Measurements from ENCODE around the gene DTWD2. TPM values are rescaled to one million over a fixed set of nuclear protein-coding genes. Genes with fewer than 3 reads are reported as not detected.

Gene DTWD2
- total and polyA plus RNA-seq, 2 of the 4 experiments (the other 2 are of a cell fraction): 1.2 to 1.8 TPM

- no peak for TF ChIP-seq MXI1 (IDR thresholded peaks at IDR 0.05; ENCODE audit: borderline replicate concordance, low read depth, low read length)
- TF ChIP-seq NFE2L2 (IDR thresholded peaks at IDR 0.05; ENCODE audit: low read depth, low read length): no peak
- TF ChIP-seq BHLHE40 (IDR thresholded peaks at IDR 0.05; ENCODE audit: low read depth, low read length): no peak
- TF ChIP-seq MAZ (IDR thresholded peaks at IDR 0.05; ENCODE audit: borderline replicate concordance, low read depth, low read length): no peak
- TF ChIP-seq CHD1 (IDR thresholded peaks at IDR 0.05; ENCODE audit: low read depth, low read length): no peak
- TF ChIP-seq CTCF (conservative IDR thresholded peaks at IDR 0.05; ENCODE audit: low read depth, low read length): no peak
- no peak for TF ChIP-seq RCOR1 (IDR thresholded peaks at IDR 0.05; ENCODE audit: insufficient replicate concordance, low read length)
- no peak for TF ChIP-seq POLR2A (IDR thresholded peaks at IDR 0.05; ENCODE audit: low read depth, low read length)
- TF ChIP-seq FOS (IDR thresholded peaks at IDR 0.05; ENCODE audit: low read depth, low read length): no peak
- no peak for TF ChIP-seq USF2 (IDR thresholded peaks at IDR 0.05; ENCODE audit: low read depth, low read length)
- dilution Hi-C loops (cut with HindIII; ENCODE audit: low sequenced_read_pairs, unreplicated experiment) (no loop called here), in situ Hi-C loops (cut with MboI; ENCODE audit: low sequenced_read_pairs) (no loop called here), intact Hi-C loops (cut with micrococcal nuclease) (no loop called here)
- no peak overlapping the region for H2BK5ac ChIP-seq (ENCODE audit: low read depth, low read length, poor library complexity, severe bottlenecking)
- DNase-seq (no peak), ATAC-seq (ENCODE audit: low read depth) (no peak)
- H3K23ac ChIP-seq (ENCODE audit: low read depth, low read length): no peak overlapping the region
- H3K36me3 ChIP-seq (ENCODE audit: control insufficient read depth, insufficient read depth, low read length): no peaks in the 10 kb centered on the region
- H3K79me1 ChIP-seq (ENCODE audit: low read depth in 1 of 2, low read length in 2 of 2): no peaks in the 10 kb centered on the region
- no CpG with 5 or more reads among the region's 1 CpG for WGBS, 2 experiments (ENCODE audit: extremely low coverage in 2 of 2, insufficient read length in 1 of 2)
- no peak overlapping the region for H4K8ac ChIP-seq (ENCODE audit: low read depth in 2 of 2, low read length in 2 of 2)
- no peak overlapping the region for H3K56ac ChIP-seq (ENCODE audit: extremely low read depth, insufficient read depth, low read length)
- BruUV-seq (replicated peaks): no TSS peak
- H3K4ac ChIP-seq (ENCODE audit: low read depth, low read length): no peak overlapping the region
- no peak overlapping the region for H2BK20ac ChIP-seq (ENCODE audit: low read depth, low read length)
- no peak overlapping the region for H2BK15ac ChIP-seq (ENCODE audit: low read depth, low read length)
- H2AK5ac ChIP-seq (ENCODE audit: low read depth, low read length): no peak overlapping the region
- no peak overlapping the region for H4K5ac ChIP-seq (ENCODE audit: low read depth, low read length)
- H3K18ac ChIP-seq (ENCODE audit: low read depth, low read length): no peak overlapping the region
- H2AK9ac ChIP-seq (replicated peaks; ENCODE audit: low read depth, low read length, poor library complexity): no peak overlapping the region
- no peaks in the 10 kb centered on the region for H3K27me3 ChIP-seq (ENCODE audit: control insufficient read depth, insufficient read depth, low read length)
- no peak overlapping the region for H2AFZ ChIP-seq (replicated peaks; ENCODE audit: low read length, poor library complexity)
- H3K4me2 ChIP-seq (ENCODE audit: low read depth, low read length): no peak overlapping the region
- no peak overlapping the region for H3K4me3 ChIP-seq (ENCODE audit: insufficient read depth, low read depth, low read length)
- no peak overlapping the region for H2BK120ac ChIP-seq (ENCODE audit: low read depth, low read length)
- H3K4me1 ChIP-seq (ENCODE audit: control insufficient read depth, insufficient read depth, low read length): no peaks in the 10 kb centered on the region
- H4K91ac ChIP-seq (ENCODE audit: insufficient read depth, low read depth, low read length): no peak overlapping the region
- no peaks in the 10 kb centered on the region for H4K20me1 ChIP-seq (ENCODE audit: insufficient read depth, low read length)
- no peak overlapping the region for H3K9ac ChIP-seq (ENCODE audit: low read depth, low read length)
- CTCF ChIA-PET: no interaction called here
- POLR2A ChIA-PET (ENCODE audit: unreplicated experiment): no interaction called here
- no peaks in the 10 kb centered on the region for H3K9me3 ChIP-seq (ENCODE audit: control insufficient read depth, insufficient read depth, low read length)
- H3K27ac ChIP-seq (ENCODE audit: insufficient read depth, low read length): no peak overlapping the region
- no peak overlapping the region for H3K14ac ChIP-seq (replicated peaks; ENCODE audit: low read depth, low read length)
- H3K9me1 ChIP-seq (ENCODE audit: insufficient read depth, low read length): no peaks in the 10 kb centered on the region
Measured at GRCh38 chr5:118844351-118844750, 144.0 kb downstream of the DTWD2 start.
